SW 1271 (cell line): ENCODE measurements around the gene HAPLN2.
"Not testable (repeated sequence)": the region's sequence is repeated elsewhere in the genome, so short reads cannot be mapped to it uniquely, and the experiment has no call there.

Experiments
- DNase-seq, 2 experiments: peaks; one replicate each; lab custom pipeline; 2025; lab: John Stamatoyannopoulos, UW

HAPLN2 gene

DNA sequence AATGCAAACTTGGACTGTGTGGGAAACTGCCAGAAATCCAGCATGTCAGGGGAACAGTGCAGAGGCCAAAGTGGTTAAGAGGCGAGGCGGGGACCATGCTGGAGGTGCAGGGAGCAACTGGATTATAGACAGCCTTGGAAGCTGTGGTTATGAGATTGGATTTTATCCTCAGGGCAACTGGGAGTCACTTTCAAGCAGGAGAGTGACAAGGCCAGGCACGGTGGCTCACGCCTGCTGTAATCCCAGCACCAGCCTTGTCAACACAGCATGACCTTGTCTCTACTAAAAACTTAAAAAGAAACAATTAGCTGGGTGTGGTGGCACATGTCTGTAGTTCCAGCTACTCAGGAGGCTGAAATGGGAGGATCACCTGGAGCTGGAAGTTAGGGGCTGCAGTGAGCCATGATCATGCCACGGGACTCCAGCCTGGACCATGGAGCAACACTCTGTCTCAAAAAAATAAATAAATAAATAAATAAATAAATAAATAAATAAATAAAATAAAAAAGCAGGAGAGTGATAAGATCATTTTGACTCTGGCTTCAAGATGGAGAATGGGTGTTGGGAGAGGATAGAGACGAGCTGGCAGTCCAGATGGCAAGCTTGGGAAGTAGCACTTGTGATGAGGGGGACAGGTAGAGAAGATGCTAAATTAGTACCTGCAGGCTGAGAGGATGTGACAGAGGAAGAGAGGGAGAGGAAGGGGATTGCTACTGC is 3.5 kb downstream of the HAPLN2 start:
- DNase-seq, result no peak

DNA sequence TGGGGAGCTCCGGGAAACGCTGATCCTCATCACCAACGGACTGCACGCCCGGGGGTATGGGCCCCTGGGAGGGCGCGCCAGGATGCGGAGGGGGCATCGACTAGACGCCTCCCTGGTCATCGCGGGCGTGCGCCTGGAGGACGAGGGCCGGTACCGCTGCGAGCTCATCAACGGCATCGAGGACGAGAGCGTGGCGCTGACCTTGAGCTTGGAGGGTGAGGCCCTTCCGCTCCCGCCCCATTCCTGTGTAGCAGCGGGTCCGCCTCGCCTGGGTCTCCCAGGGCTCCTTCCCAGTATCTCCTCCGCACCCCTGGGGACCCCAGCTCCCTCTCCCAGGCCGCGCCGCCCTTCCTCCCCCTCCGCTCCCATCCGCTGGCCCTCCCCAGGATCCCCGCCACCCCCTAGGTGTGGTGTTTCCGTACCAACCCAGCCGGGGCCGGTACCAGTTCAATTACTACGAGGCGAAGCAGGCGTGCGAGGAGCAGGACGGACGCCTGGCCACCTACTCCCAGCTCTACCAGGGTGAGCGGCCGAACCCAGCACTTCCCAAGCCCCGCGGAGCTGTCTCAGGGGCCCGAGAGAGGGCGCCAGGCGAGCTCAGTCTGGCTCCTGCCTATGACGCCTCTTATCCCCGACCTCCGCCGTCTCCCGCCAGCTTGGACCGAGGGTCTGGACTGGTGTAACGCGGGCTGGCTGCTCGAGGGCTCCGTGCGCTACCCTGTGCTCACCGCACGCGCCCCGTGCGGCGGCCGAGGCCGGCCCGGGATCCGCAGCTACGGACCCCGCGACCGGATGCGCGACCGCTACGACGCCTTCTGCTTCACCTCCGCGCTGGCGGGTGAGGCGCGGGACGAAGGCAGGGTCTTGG is 5.0 kb downstream of the HAPLN2 start:
- peak; percentile 19 to 57 for DNase-seq

DNA sequence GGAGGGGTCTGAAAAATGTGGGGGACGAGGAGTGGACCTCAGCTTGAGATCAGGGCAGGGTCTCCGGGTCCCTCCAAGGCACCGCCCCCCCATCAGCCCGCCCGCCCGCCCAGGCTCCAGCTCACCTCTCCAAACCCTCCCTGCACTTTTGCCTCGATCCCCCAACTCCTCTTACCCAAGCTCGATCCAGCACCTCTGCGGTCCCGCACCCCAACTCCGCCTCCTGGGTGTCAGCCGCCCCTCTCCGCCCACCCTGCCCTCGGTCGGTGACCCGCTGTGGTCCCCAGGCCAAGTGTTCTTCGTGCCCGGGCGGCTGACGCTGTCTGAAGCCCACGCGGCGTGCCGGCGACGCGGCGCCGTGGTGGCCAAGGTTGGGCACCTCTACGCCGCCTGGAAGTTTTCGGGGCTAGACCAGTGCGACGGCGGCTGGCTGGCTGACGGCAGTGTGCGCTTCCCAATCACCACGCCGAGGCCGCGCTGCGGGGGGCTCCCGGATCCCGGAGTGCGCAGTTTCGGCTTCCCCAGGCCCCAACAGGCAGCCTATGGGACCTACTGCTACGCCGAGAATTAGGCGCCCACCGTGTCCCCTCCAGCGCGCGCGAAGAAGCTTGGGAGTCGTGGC is 5.7 kb downstream of the HAPLN2 start:
- DNase-seq, result no peak

GRCh38 chr1:156625436-156626078 is 6.3 kb downstream of the HAPLN2 start:
- no peak for DNase-seq

GRCh38 chr1:156626079-156626438 is 6.8 kb downstream of the HAPLN2 start:
- no peak for DNase-seq

- peak; percentile 10 to 33 for DNase-seq
Measured at GRCh38 chr1:156627313-156627880, 8.2 kb downstream of the HAPLN2 start.

- no peak for DNase-seq
Measured at GRCh38 chr1:156629823-156630449, 10.7 kb downstream of the HAPLN2 start.

- DNase-seq, result not testable (repeated sequence)
Measured at GRCh38 chr1:156631152-156631551, 11.9 kb downstream of the HAPLN2 start.

DNA sequence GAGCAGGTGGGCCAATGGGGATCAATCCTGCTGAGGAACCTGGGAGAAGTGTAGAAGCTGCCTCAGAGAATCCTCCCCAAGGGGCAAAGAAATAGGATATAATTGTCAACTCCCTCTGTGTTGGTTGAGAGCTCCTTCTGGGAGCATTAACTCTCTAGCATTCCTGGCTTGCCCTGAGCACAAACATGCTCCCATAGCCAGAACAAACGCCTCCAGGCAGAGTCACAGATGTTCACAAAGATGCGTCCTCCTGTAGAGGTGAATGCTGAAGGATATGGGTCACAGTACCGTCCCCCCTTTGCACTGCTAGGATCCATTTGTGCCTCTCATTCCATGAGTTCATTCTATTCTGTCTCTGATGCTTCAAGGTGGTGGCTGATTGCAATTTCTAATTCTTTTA is 13.1 kb downstream of the HAPLN2 start:
- DNase-seq, result no peak

- DNase-seq, result no peak
Measured at GRCh38 chr1:156638189-156638985, 19.2 kb downstream of the HAPLN2 start.

- peak in 1 of 2 experiments; percentile 46 for DNase-seq
Measured at GRCh38 chr1:156639601-156640101, 20.4 kb downstream of the HAPLN2 start.

DNA sequence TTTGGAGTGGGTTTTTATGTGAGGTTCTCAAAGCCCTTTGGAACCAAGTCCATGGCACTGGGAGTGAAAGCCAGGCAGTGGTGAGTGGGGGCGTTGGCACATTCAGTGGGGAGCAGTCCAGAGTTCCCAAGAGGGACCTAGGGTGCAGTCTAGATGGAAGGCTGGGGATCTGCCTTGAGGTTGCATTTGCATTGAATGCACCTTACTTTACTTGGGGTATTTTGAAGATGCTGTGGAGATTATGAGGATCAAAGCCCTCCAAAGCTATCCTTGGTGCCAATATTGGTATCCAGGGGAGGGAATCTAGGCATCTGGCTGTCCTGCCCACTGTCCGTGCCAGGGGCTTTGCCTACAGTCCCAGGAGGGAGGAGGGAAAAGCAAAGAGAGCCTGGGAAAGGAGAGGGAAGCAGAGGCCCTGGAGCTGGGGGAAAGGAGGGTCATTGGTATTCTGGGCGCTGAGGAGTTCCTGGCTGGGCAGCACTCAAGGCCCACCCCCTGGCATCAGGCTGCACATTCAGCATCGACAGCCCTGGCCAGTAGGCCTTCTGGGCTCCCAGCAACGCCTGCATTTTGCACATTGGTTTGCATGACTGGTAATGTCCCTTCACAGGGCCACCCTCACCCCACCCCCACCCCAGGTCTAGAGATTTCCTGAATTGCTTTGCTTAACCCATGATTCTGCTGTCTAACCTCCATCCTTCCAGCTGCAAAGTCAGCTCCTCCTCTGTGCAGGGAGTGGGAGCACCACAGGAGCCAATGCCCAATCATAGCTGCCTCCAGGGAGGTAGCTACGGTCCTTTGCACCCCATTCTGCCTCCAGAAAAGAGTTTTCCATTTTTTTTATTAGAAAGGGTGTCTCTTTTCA is 21.9 kb downstream of the HAPLN2 start:
- peak in 1 of 2 experiments; percentile 19 for DNase-seq

DNA sequence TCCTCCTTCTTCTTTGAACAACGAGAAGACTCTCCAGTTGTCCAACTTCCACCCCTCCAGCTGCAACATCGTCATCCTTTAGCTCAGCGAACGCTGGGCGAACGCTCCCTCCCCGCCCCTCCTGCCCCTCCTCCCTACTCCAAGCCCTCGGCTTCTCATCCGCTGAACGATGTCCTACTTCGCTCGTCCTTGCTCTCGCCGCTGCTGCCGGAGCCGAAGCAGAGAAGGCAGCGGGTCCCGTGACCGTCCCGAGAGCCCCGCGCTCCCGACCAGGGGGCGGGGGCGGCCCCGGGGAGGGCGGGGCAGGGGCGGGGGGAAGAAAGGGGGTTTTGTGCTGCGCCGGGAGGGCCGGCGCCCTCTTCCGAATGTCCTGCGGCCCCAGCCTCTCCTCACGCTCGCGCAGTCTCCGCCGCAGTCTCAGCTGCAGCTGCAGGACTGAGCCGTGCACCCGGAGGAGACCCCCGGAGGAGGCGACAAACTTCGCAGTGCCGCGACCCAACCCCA is 22.6 kb downstream of the HAPLN2 start, which contains the start of gene BCAN:
Gene BCAN (plus strand): TSS at position 357 of the 504 bp plus-strand sequence. CDS start 3,938 bp downstream, outside the sequence.
- DNase-seq, result no peak

DNA sequence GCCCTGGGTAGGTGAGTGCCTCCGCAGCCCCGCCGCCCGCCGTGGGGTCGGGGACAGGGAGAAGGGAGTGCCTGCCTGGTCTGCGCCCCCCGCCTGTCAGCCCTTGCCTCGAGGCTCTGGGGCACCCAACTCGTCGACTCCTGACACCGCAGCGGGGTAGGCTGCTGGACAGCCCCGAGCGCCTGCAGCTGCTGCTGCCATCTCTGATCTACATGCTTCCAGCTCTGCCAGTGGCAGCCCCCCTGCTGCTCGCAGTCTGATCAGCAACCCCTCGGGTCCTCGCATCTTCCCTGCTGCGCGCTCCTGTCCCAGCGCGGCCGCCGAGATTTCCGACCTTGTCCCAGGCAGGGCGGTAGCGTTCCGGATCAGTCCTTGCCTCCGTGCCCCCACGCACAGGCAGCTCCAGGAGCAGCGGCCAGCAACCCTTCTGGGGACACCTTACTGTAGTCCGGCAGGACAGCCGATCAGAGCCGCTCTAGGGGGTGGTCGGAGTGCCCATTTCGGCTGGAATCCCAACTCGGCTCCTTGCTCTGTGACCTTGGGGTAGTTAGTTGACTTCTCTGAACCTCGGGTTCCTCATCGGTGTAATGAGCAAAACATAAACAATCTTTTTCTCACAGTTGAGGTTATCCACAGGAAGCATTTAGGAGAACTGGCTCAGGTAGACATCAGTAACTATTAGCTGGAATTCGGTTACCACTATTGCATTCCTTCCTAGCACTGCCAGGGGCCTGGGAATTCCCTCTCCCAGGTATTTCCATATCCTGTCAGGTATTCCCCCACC is 23.2 kb downstream of the HAPLN2 start:
- no peak for DNase-seq

DNA sequence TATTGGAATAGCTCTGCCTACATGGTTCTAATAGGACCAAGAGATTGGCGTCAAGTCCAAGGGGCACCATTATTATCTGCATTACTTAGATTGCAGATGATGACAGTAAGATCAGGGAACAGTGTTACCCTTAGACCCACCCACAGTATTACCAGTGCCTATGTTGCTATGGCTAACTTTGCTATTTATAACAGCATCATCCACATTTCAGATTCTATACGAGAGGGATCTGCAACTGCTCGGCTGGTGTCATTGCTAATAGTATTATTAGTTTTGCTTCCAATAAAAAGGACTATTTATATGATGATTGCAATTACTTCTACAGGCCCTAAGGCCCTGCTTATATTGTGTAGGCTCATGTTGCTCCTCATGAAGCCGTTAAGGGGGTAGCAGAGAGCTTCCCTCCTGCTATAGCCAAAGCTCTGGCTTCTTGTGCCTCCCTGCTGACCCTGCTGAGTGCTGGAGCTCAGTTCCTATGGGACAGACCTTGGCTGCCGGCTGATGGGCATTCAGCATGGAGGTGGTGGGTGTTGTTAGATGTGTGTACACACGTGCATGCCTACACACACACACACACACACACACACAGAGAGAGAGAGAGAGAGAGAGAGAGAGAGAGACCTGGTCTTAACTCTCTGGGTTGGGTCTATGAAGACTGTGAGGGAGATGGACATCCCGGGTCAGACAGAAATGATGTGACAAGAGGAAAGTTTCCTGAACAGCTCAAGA is 24.0 kb downstream of the HAPLN2 start:
- DNase-seq, result no peak

DNA sequence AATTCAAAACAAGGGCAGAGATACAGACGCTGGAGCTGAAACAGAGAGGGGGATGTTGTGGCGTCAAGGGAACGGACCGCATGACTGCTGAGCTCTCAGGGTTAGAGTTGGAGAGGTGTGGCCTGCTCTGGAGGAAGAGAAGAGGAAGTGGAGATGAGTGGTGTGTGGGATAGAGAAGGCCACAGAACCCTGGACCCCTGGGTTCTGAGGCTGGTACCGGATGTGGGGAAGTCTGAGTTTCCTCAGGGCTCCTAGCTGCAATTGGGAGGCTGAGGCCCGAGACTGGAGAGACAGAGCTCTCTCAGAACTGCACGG is 24.5 kb downstream of the HAPLN2 start:
- no peak for DNase-seq

- DNase-seq, result no peak
Measured at GRCh38 chr1:156644146-156644545, 24.9 kb downstream of the HAPLN2 start.

GRCh38 chr1:156644640-156645039 is 25.4 kb downstream of the HAPLN2 start:
- no peak for DNase-seq
